GM04503 (cell line): ENCODE measurements around the gene ATP7B.
"Not testable (repeated sequence)": the region's sequence is repeated elsewhere in the genome, so short reads cannot be mapped to it uniquely, and the experiment has no call there.

Source experiments
- DNase-seq: peaks from one replicate; pipeline ENCODE4 v3.0.0-alpha.2; 2012; ENCODE audit warnings: low read depth

The ATP7B gene

GRCh38 chr13:52010890-52011631, at the start of gene ATP7B:
TSS of gene ATP7B (minus strand) at chr13:52011450. CDS start at chr13:52011337, 113 bp downstream.
- DNase-seq = peak; percentile 3

DNA sequence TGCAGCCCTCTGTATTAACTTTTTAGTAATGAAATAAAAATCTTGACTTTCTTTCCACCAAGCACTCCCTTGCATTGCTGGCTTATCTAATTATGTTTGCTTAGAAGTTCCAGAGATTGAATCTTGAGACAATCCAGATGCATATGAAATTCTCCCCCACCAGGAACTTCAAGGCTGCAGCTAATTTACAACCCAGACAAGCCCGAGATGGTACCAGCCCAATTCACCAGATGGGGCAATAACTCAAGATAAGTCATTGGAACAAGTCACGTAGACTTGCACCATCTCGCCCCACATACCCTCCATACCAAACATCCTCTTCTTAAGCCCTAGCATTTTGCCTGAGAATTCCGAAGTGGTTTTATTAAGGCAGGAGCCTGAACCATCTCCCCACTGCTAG, 42.2 kb upstream of the ATP7B start:
- peak; percentile 25 for DNase-seq

DNA sequence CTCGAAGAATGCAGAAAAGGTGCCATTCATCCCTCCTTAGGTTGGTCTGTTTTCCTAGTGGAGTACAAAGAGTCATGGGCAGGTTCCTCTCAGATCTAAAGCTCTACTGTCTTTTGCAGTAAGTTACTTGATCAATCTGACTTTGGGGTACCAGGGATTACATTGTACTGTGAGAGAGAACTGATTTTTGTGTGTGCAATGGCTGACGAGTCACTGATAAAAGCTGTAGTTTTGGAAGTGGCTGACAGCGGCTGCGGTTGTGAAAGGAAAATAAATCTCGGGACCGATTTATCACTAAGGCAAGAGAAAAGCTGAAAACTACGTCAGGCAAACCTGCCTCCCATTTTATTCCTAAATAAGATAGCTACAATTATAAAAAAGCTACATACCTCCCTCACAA, 40.1 kb upstream of the ATP7B start:
- no peak for DNase-seq

- DNase-seq = no peak
Measured at GRCh38 chr13:52048516-52048915, 37.3 kb upstream of the ATP7B start.

- no peak for DNase-seq
Measured at GRCh38 chr13:52047463-52047862, 36.2 kb upstream of the ATP7B start.

DNA sequence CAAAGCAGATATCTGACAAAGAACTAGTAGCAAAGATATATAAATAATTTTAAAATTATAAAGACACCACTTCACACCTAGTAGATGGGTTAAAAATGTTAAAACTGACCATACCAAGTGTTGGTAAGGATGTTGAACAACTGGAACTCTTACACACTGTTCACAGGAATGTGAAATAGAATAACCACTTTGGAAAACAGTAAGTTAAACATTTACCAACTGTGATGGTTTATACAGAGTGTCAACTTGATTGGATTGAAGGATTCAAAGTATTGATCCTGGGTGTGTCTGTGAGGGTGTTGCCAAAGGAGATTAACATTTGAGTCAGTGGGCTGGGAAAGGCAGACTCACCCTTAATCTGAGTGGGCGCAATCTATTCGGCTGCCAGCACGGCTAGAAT, 32.4 kb upstream of the ATP7B start:
- DNase-seq = no peak

DNA sequence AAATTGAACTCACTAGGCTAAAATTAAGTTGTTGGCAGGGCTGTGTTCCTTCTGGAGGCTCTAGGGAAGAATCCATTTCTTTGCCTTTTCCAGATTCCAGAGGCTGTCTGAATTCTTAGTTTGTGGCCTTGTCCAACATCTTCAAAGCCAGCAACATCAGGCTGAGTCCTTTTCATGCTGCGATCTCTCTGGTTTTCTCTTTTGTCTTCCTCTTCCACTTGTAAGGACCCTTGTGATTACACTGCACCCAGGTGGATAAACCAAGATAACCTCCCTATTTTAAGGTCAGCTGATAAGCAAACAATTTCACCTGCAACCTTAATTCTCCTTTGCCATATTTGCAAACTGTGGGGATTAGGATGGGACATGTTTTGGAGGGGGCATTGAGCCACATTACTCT, 24.8 kb upstream of the ATP7B start:
- DNase-seq = no peak

GRCh38 chr13:52034616-52035226, 23.5 kb upstream of the ATP7B start:
- no peak for DNase-seq

DNA sequence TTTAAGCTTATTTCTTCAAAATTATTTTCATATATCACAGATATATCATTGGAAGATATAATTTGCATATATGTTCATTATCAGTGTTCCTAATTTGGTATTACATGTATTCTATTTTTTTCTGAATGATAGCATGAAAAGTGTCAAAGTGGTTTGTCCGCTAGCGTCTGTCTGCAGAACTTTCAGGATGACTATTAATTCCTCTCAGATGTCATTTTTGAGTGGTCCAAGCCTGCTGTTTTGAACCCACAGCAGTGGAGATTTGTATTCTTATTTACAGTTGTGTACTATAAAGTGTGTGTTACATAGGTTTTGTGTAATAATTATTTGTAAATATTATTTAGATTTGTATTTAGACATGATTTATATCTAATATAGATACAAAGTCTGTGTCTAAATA, 21.8 kb upstream of the ATP7B start:
- no peak for DNase-seq

- not testable (repeated sequence) for DNase-seq
Measured at GRCh38 chr13:52030401-52030800, 19.2 kb upstream of the ATP7B start.

GRCh38 chr13:52029569-52029968, 18.3 kb upstream of the ATP7B start:
- no peak for DNase-seq

GRCh38 chr13:52027832-52028231, 16.6 kb upstream of the ATP7B start:
- no peak for DNase-seq

- DNase-seq = no peak
Measured at GRCh38 chr13:52026246-52026626, 15.0 kb upstream of the ATP7B start.

- DNase-seq = no peak
Measured at GRCh38 chr13:52025475-52026245, 14.4 kb upstream of the ATP7B start.

DNA sequence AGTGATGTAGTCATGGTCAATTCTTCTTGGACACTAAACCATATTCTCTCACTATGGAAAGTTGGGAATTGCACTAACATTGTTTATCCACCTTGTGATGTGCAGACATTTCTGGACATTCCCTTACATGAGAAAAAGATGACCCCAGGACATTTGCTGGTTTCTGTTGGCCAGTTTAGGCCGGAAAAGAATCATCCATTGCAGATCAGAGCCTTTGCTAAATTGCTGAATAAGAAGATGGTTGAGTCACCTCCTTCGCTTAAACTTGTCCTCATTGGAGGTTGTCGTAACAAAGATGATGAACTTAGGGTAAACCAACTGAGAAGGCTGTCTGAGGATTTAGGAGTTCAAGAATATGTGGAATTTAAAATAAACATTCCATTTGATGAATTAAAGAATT, 13.2 kb upstream of the ATP7B start, which contains the start of gene UTP14C:
TSS of gene UTP14C (plus strand) at position 211 of the 400 bp plus-strand sequence. CDS start 4,114 bp downstream, outside the sequence.
- no peak for DNase-seq

GRCh38 chr13:52022356-52022755, 11.1 kb upstream of the ATP7B start:
- DNase-seq = no peak

DNA sequence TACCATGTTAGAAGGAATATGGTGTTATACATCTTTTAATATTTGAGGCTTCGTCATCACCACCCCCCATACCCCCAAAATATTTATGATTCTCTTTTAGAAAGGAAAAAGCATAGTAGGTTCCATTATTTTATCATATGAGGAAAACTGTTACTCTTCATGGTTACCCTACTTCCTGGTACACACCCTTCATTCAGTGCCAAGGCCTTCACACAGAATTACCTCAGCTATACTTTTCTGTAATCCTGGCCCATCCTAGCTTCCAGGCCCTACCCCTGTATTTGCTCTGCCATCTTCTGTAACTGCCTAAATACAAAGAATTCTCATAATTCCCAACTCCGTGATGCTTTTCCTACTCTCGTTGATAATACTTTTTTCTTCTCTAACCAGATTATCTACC, 8.9 kb upstream of the ATP7B start:
- DNase-seq = no peak

DNA sequence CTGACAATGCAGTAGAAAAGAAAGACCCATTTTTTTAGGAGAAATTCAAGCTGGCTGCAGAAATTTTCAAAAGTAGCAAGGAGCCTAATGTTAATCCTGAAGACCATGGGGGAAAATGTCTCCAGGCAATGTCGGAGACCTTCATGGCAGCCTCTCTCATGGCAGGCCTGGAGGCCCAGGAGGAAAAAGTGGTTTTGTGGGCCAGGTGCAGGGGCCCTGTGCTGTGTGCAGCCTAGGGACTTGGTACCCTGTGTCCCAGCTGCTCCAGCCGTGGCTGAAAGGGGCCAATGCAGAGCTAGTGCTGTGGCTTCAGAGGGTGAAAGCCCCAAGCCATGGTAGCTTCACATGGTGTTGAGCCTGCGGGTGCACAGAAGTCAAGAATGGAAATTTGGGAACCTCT, 5.0 kb upstream of the ATP7B start:
- no peak for DNase-seq

DNA sequence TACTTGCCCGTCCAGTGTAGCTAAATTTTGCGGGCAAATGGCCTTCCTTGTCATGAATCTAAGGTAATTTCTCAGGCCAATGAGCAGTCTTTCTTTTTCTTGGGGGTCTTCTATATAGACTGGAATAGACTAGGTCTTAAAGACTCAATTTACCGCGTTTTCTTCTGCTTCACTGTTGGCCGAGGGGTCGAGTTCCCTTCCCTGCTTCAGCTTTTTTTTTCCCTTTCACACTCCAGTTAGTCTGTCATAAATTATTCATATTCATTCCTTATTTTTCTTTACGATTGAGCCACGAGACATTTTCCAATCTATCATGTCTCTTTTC, 1.2 kb upstream of the ATP7B start:
- DNase-seq = no peak

DNA sequence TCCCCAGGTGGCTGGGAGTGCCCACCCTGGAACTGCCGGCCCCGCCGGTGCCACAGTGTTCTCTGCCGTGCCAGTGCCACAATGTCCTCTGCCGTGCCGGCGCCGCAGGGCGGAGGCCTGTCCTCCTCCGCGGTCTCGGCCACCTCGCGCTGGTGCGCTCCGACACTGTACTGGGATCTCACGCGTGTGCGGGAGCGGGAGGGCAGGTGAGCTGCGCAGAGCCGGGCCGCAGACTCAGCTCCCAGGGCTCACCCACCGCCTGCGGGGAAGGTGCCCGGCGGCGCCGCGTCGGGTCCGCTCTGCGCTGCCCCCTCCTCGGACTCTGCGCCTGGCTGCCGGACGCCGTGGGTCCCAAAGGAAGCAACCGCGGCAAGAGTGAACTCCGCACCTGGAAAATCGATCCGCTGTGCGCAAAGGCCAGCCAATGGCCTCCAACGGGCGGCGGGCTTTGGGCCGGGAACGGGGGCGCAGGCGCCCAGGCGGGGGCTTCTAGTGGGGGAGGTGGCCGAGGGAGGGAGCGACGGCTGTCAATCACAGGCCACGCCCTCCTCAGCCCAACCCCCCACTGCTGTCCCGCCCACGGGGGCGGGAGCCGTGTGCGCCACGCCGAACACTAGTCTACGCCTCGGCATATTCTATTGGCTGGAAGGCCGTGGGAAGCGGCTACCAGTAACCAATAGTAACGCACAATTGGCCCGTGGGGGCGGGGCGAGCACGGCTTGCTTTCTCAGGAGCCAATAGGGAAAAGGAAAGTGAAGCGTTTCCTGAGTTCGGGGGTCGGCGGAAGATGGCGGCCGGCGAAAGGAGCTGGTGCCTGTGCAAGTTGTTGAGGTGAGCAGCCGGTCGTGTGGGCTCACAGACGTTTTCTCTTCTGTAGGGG, 622 bp upstream of the ATP7B start, which contains the start of gene ALG11:
TSS of gene ALG11 (plus strand) at position 767 of the 880 bp plus-strand sequence. CDS start at position 788, 21 bp downstream.
- peak; percentile 82 for DNase-seq

GRCh38 chr13:52009946-52010345, 1.3 kb downstream of the ATP7B start:
- no peak for DNase-seq
